ENCODE results near the gene RSU1.
"Not testable (repeated sequence)": the region's sequence is repeated elsewhere in the genome, so short reads cannot be mapped to it uniquely, and the experiment has no call there.

RSU1 gene

DNA sequence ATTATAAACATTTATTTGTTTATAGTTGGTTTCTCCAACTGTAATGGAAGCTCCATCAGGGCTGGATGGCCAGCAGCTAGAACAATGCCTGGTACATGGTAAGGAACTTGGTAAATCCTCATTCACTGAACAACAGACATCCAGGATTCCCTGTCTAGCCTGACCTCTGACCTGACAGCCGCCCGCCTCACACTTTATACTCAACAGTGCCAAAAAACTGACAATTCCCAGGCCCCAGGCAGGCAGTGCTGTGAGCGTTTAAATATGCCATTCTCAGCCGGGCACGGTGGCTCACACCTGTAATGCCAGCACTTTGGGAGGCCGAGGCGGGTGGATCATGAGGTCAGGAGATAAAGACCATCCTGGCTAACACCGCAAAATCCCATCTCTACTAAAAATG lies 55.9 kb downstream of the RSU1 start:
- CTCF ChIA-PET: interaction anchor here (1.0 to 1.4 kb wide), 3 partner anchors 8 to 201 kb away, joined by 3 to 6 read pairs (median 4); no protein-coding TSS in a partner anchor
- POLR2A ChIA-PET: no interaction called here
- no peak for DNase-seq (ENCODE audit: extremely low spot score)
- no peak for TF ChIP-seq CTCF (IDR thresholded peaks at IDR 0.05; ENCODE audit: control extremely low read depth, extremely low read depth, low read depth, missing control alignments)

- TF ChIP-seq CTCF (IDR thresholded peaks at IDR 0.05; ENCODE audit: control extremely low read depth, extremely low read depth, low read depth, missing control alignments): no peak
- ChIA-PET CTCF (interaction anchor here (1.0 to 1.5 kb wide), 2 partner anchors 13 to 27 kb away, joined by 3 read pairs; no protein-coding TSS in a partner anchor), POLR2A (no interaction called here)
- DNase-seq (ENCODE audit: extremely low spot score): no peak
Observed at GRCh38 chr10:16756561-16757221, 60.5 kb downstream of the RSU1 start.

GRCh38 chr10:16754765-16755164 lies 62.5 kb downstream of the RSU1 start:
- ChIA-PET POLR2A (no interaction called here), CTCF (interaction anchor here (1.5 kb wide), 1 partner anchor 12 kb away, joined by 3 read pairs; no protein-coding TSS in a partner anchor)
- no peak for DNase-seq (ENCODE audit: extremely low spot score)
- no peak for TF ChIP-seq CTCF (IDR thresholded peaks at IDR 0.05; ENCODE audit: control extremely low read depth, extremely low read depth, low read depth, missing control alignments)

- POLR2A ChIA-PET; DNase-seq (ENCODE audit: extremely low spot score): not testable (repeated sequence)
- CTCF ChIA-PET: interaction anchor here (1.1 kb wide), 1 partner anchor 32 kb away, joined by 3 read pairs; no protein-coding TSS in a partner anchor
Observed at GRCh38 chr10:16752849-16753248, 64.4 kb downstream of the RSU1 start.

DNA sequence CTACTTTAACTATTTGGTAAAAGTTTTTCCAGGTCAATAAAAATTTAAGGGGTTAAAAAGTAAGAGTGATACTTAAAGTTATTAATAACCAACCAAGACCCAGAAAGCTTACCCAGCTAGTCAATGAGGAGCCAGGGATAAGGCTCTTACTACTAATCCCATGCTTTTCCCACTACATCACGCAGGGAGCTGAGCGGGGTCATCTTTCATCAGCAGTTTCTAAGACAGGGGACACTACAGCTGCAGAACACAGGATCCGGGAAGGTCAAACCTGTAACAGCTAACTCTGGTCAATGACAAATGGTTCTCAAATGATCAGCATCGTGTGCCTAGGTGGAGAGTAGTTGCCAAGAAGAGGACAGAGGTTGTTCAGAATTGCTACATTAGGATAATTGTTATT lies 65.1 kb downstream of the RSU1 start:
- DNase-seq (ENCODE audit: extremely low spot score): no peak
- POLR2A ChIA-PET: no interaction called here
- CTCF ChIA-PET: interaction anchor here (0.7 to 1.1 kb wide), 2 partner anchors 13 to 31 kb away, joined by 3 to 4 read pairs; no protein-coding TSS in a partner anchor
- TF ChIP-seq CTCF (IDR thresholded peaks at IDR 0.05; ENCODE audit: control extremely low read depth, extremely low read depth, low read depth, missing control alignments): no peak

DNA sequence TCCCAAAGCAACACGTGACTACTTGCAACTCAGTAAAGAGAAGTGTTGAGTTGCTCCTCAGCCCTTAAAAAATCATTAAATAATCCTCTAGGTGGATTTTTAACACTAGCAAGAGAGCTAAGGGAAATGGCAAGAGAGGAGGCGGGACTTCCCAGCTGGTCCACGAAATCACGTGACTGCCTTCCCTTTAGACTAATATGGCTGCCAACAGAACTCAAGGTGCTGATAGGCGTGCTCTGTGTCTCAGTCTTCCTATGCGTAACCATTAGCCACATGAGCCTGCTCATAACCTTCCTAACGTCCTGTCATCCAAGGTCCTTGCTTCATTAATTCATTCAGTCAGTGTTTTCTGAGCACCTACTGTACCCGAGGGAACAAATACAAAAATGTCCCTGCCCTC lies 66.0 kb downstream of the RSU1 start:
- TF ChIP-seq CTCF (IDR thresholded peaks at IDR 0.05; ENCODE audit: control extremely low read depth, extremely low read depth, low read depth, missing control alignments): no peak
- CTCF ChIA-PET: interaction anchor here (2.0 kb wide), 1 partner anchor 9 kb away, joined by 5 read pairs; no protein-coding TSS in a partner anchor
- DNase-seq (ENCODE audit: extremely low spot score): no peak
- POLR2A ChIA-PET: no interaction called here

DNA sequence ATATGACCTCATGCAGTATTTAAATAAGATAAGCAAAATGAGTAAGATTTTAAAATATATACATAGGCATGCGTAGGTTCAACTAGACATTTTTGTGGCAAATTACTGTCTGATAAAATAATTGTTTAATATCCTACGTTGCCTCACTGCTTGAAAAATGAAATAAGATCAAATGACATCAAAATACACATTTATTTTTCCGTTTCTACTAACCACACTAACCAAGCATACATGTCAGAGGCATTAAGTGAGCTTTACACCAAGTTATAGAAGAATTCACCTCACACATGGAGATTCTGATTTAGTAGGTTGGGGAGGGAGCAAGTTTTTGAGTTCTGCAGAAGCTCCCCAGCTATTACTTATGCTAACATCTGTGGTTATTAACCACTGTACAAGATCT lies 66.8 kb downstream of the RSU1 start:
- ChIA-PET POLR2A (no interaction called here), CTCF (interaction anchor here (0.9 to 2.0 kb wide), 2 partner anchors 10 to 19 kb away, joined by 3 to 5 read pairs; no protein-coding TSS in a partner anchor)

More for the DNA sequence above, 66.8 kb downstream of the RSU1 start:
- TF ChIP-seq CTCF (IDR thresholded peaks at IDR 0.05; ENCODE audit: control extremely low read depth, extremely low read depth, low read depth, missing control alignments): no peak
- no peak for DNase-seq (ENCODE audit: extremely low spot score)
